ENCODE measurements around the gene LDAH. TPM values are rescaled to one million over a fixed set of nuclear protein-coding genes. Genes with fewer than 3 reads are reported as not detected.

Gene LDAH
- total RNA-seq, 4 donors from 2014 or later: 8.2 to 14.1 (median 10.9) TPM

DNA sequence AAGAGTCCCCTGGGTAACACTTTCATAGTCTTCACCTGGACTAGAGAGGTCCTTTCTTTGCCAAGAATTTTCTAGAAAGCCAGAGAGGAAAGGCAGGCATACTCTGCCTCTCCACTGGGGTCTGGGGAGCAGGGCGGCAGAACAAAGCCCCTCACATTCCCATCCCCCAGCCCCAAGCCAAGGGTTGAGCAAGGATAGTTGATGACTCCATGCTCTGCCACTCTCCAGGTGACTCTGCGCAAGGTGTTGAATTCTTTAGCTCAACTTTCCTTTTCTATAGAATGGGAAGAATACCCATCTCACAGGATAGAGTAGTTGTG, 158.9 kb downstream of the LDAH start:
- TF ChIP-seq, protein P1, sequence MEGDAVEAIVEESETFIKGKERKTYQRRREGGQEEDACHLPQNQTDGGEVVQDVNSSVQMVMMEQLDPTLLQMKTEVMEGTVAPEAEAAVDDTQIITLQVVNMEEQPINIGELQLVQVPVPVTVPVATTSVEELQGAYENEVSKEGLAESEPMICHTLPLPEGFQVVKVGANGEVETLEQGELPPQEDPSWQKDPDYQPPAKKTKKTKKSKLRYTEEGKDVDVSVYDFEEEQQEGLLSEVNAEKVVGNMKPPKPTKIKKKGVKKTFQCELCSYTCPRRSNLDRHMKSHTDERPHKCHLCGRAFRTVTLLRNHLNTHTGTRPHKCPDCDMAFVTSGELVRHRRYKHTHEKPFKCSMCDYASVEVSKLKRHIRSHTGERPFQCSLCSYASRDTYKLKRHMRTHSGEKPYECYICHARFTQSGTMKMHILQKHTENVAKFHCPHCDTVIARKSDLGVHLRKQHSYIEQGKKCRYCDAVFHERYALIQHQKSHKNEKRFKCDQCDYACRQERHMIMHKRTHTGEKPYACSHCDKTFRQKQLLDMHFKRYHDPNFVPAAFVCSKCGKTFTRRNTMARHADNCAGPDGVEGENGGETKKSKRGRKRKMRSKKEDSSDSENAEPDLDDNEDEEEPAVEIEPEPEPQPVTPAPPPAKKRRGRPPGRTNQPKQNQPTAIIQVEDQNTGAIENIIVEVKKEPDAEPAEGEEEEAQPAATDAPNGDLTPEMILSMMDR (IDR thresholded peaks at IDR 0.05): no peak
- ATAC-seq (ENCODE audit: low FRiP score) (no peak), DNase-seq (ENCODE audit: low spot score) (no peak)

DNA sequence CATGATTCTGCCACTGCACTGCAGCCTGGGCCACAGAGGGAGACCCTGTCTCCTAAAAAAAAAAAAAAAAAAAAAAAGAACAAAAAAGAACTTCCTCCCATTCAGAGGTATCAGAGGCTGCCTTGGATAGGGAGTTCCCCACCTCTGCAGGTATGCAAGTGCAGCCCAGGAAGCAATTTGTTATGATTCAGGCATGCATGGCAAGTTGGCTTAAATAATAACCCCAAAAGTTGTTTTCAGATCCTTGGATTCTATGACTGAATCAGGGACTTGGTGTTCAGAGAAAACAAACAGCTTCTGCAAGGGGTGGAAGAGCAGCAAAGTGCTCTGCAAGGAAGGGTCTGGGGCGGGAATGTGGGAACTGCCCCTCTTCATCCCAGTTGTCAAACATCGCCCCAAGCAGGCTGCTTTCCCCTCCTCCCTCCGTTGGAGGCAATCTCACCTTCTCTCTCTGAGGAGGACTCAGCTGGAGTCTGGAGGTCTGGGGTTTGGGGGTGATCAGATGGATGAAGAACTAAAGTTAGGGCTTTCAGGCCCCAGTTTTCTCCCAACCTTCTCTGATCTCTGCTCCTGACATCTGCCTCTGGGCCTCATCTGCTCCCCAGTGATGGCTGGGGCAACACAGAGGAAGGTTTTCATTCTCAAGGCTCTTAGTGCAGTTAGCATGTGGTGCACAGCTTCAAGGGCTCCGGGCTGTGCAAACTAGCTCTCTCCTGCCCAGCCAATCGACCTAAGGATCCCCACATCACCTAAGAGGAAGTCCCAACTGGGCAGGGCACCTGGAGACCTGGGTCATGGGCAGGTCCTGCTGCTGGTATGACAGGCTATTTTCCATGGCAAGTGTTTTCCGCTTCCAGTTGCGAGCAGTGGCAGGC, 159.5 kb downstream of the LDAH start:
- no peak for ATAC-seq (ENCODE audit: low FRiP score)
- no peak for DNase-seq (ENCODE audit: low spot score)
- TF ChIP-seq, protein P1 (IDR thresholded peaks at IDR 0.05): no peak

DNA sequence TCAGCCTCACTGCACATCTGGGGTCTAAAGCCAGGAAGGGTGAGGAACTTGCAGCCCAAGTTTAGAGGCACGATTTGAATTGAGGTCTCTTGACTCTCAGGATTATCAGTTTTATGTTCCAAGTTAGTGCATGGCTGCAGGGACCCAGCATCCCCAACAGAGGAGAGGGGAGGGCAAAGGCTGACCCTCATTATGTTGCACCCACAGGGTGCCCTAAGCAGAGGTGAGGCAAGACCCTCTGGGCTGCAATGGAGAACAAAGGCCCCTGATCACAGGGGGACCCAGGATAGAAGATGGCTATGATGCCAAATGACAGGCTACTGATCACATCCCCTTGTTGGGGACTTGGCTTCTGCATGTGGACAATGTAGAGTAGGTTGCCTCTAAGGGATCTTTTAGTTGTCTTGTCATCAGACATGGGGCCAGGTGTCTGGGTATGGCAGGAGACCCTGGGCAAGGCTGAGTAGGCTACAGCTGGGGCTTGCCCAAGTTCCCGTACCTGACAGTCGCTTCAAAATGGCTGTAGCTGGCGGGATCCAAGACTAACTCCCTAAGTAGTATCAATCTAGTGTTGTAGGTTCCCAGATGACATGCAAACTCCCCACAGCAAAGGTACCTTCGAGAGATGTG, 160.5 kb downstream of the LDAH start:
- TF ChIP-seq, protein P1 (IDR thresholded peaks at IDR 0.05): no peak
- DNase-seq (ENCODE audit: low spot score): no peak
- ATAC-seq (ENCODE audit: low FRiP score): no peak

DNA sequence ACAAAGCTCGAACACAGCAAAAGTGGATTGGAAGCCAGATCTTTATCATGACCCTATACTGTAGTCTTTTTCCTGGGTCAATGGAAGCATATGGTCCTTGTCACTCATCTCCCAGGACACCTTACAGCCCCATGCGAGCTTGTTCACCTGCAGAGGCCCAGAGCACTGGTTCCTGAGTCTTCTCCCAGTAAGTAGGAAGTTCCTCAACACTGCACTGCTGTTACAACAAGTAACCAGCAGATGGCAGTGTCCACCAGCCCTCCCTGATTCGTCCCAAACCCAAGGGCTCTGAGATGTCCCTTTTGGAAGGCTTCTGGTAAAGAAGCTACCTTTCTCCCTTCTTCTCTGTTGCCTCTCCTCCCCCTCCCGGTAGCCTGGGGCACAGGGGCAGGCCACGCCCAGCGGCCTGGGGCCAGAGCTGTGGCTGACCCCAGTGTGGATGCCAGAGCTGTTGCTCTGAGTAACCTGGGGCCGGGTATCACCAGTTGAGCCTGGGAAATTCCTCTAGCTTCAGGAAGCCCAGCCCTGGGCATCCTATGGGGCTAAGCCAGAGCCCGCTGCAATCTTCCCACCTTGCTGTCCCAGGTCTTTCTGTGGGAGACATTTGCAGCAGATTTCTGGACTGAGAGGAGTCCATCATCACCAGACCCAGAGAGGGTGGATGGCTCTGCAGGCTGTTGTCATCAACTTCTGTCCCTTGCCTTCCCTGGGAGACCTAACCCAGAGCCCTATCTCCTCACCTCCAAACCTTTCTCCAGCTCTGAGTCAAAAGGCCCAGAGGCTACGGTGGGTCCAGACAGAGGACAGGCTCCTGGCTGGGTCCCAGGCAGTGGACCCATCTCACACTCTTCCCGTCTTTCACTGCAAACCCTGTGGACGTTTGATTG, 161.2 kb downstream of the LDAH start:
- DNase-seq (ENCODE audit: low spot score): no peak
- TF ChIP-seq, protein P1 (IDR thresholded peaks at IDR 0.05): peak in 2 of 3 donors; percentile 33 to 64
- no peak for ATAC-seq (ENCODE audit: low FRiP score)

DNA sequence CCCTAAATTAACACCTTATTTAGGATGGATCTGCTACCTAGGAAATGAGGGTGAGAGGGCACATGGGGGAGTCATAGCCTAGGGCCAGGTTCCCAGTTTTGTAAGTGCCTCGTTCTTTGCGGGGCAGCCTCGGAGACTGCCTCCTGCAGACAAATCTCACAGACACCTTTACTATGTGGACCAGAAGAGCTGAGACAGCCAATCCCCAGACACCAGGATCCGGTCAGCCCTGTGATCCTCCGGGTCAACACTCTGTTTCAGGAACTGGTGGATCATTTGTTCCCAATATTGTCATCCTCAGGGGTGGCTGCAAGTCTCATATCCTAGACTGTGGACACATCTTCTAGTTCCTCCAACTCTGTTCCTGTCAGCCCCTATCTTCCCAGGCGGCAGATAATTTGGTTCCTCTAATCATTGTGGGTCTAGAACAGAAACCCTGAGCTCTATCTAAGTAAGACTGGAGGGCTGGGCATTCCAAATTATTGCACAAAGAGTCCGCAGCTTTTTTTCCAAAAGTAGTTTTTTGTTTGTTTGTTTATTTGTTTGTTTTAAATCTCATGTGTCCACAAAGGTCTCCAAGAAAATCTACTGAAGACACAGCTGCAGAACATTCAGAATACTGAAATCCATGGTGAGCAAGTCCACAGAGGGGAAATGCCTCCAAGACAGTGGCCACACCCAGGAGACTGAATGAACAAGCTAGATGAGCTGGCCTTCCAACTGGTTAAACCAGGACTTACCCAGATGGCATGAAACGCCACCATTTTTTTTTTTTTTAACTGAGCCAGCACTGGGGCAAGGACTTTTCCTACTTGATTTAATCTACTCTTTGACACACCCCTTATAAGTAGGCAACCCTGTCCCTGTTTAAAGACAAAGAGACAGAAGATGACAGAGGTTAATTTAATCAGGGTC, 162.1 kb downstream of the LDAH start:
- DNase-seq (ENCODE audit: low spot score) (no peak), ATAC-seq (ENCODE audit: low FRiP score) (no peak)
- TF ChIP-seq, protein P1 (IDR thresholded peaks at IDR 0.05): no peak
